Measurements from ENCODE around the gene PFKFB2.
"Not testable (repeated sequence)": the region's sequence is repeated elsewhere in the genome, so short reads cannot be mapped to it uniquely, and the experiment has no call there.

Gene PFKFB2

DNA sequence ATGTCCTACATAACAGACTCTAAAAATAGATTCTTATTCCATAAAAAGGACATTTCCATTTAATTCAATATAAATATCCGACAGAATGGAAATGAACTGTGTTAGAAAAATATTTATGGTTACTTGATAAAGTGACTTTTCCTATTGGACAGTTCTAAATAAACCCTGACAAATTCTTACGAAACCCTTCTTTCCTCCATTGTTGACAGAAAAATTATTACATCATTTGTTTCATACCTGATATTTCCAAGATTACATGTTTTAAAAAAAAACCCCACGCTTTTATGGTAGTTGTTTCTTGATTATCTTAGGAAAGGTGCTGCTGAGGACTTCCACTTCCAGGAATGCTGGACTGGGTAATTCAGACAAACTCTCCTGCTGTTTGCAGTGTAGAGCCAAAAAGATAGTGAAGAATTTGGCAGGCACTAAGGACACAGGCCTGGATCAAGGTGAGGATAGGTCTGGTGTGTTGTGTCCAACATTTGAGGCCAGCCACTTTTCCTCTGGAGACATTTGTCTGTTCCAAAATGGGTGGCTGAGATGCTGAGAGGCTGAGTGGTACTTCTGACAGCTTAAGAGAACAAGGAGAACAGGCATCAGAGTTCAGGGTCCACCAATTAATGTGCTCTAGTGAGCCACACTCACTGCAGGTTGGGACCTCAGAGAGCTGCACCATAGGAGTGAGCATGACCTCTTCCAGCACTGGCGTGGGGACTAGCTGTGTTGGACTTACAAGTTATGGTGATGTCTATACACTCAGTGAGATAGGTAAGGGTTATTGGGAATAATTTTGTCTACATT, 13.5 kb upstream of the PFKFB2 start:
- no peak for DNase-seq (ENCODE audit: low read depth in 2 of 2)

DNA sequence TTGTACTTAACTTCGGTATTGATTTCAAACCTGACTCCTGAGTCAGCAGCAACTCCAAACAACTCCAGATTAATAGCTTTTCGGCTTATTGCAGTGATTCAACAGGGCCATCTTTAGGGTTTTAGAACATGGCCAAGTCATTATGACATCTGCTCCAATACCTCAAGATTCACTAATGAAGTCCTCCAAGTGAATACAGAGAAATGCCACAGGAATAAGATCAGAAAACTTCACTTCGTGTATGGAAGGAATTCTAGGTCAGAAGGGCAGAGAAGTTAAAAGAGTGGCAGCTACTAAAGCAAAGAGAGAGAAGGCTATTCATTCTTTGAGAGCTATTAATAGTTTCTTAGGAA, 12.9 kb upstream of the PFKFB2 start:
- no peak for DNase-seq (ENCODE audit: low read depth in 2 of 2)

GRCh38 chr1:207041397-207041796, 11.7 kb upstream of the PFKFB2 start:
- DNase-seq (ENCODE audit: low read depth in 2 of 2) = not testable (repeated sequence)

DNA sequence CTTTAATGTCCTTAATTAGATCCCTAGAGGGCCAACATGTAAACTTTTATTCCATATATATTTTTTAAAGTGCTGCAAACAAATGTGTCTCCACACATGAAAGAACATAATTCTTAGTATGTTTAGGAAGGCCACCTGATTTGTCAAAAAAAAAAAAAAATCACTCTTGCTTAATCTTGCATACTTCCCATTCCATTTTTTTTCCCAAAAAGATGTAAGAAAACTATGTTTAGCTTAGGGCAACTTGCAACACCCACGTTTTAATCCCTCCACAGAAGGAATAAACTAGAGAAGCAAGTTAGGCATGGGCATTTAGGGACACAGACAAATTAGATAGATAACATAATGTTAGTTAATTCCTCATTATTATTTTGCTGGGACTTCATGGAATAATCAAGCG, 7.6 kb upstream of the PFKFB2 start:
- no peak for DNase-seq (ENCODE audit: low read depth in 2 of 2)

DNA sequence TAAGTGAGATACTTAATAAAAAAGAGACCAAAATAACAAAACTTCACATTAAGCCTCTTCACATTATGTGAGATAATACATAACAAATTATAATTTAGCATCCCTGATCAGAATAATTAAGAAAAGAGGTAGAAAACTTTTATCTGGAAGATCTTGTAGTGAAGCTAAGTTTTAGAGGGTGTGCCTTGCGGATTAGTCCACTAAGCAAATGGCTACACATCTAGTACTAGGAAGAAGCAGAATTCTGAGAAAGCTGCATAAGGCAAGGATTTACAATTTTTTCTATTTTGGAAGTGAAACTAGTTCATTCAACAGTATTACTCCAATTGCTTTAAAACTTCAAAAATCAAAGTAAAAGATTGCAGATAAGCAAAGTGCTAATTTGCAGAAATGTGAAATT, 5.6 kb upstream of the PFKFB2 start:
- DNase-seq (ENCODE audit: low read depth in 2 of 2) = no peak

DNA sequence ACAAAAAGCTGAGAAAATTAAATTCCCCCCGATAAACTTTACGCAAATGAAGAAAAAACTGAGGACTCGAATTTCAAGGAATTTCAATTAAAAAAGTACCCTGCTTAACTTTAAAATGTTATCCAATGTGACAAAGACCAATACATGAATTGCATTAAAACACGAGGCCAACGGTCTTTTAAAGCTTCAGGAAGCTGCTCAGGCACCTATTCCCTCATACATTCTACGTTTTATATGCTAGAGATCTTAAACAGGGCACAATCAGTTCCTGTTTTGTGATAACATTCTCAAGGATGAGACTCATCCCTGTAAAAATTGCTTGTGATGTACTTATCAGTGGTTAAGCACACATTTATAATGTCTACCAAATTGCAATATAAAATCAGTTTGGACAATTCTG, 5.0 kb upstream of the PFKFB2 start:
- no peak for DNase-seq (ENCODE audit: low read depth in 2 of 2)

GRCh38 chr1:207049054-207049453, 4.0 kb upstream of the PFKFB2 start:
- no peak for DNase-seq (ENCODE audit: low read depth in 2 of 2)

DNA sequence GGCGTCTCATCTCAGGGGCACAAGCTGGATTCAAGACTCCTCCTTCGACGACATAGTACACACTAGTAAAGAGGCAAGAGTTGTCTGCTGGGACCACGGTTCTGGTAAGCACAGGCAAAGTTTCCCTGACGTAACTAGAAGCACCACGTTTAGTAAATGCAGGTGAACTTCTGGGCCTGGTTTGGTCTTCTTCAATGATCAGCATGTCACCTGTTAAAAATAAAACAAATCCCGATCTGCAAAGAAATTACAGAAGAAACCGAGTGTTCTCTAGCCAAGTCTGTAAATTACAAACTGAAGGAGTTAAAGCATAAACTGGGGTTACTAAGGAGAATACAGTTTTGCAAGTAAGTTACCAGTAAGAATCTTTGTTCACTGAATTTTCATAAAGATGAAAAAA, 3.6 kb upstream of the PFKFB2 start:
- DNase-seq (ENCODE audit: low read depth in 2 of 2) = no peak

- peak in 1 of 2 experiments; percentile 30 for DNase-seq (ENCODE audit: low read depth in 2 of 2)
Observed at GRCh38 chr1:207049974-207050391, 3.1 kb upstream of the PFKFB2 start.

DNA sequence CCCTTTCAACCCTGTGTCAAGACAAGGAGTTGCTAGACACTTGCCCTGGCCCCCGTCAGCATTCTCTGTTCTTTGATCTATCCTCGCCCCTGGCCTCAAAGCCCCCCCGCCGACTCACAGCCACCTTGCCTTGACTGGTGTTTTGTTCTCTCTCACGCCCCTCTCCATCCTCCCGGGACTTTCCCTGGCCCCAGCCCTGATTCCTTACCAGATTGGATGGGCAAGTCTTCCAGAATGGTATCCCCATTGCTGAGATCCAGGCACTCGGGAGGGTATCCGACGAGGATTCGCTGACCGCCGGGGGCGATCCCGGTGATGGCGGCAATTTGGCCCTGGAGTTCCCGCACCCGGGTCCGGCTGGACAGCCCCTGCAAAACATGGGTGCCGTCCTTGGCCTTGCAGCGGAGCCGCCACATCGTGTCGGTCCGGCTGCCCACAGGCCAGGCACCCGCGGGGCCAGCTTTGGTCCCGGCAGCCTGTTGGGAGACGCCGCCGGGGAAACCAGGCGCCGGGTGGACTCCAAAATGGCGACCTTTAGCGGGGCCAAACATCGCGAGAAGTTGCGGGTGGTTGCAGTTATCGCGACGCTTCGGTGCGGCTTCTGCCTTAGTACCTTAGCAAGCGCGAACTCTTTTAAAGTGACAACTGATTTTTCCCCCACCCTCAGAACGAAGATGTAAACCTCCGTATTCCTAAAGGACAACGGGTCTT, 2.4 kb upstream of the PFKFB2 start:
- DNase-seq (ENCODE audit: low read depth in 2 of 2) = peak; percentile 77 to 88

GRCh38 chr1:207051191-207051943, 1.7 kb upstream of the PFKFB2 start, which contains the start of gene YOD1:
TSS of gene YOD1 (minus strand) at chr1:207051208. CDS start at chr1:207051030, 178 bp downstream.
- DNase-seq (ENCODE audit: low read depth in 2 of 2) = no peak

- no peak for DNase-seq (ENCODE audit: low read depth in 2 of 2)
Observed at GRCh38 chr1:207054491-207054890, 1.4 kb downstream of the PFKFB2 start.

GRCh38 chr1:207055386-207056001, 2.4 kb downstream of the PFKFB2 start:
- no peak for DNase-seq (ENCODE audit: low read depth in 2 of 2)

- DNase-seq (ENCODE audit: low read depth in 2 of 2) = no peak
Observed at GRCh38 chr1:207056673-207057072, 3.6 kb downstream of the PFKFB2 start.

- no peak for DNase-seq (ENCODE audit: low read depth in 2 of 2)
Observed at GRCh38 chr1:207058252-207058651, 5.2 kb downstream of the PFKFB2 start.

DNA sequence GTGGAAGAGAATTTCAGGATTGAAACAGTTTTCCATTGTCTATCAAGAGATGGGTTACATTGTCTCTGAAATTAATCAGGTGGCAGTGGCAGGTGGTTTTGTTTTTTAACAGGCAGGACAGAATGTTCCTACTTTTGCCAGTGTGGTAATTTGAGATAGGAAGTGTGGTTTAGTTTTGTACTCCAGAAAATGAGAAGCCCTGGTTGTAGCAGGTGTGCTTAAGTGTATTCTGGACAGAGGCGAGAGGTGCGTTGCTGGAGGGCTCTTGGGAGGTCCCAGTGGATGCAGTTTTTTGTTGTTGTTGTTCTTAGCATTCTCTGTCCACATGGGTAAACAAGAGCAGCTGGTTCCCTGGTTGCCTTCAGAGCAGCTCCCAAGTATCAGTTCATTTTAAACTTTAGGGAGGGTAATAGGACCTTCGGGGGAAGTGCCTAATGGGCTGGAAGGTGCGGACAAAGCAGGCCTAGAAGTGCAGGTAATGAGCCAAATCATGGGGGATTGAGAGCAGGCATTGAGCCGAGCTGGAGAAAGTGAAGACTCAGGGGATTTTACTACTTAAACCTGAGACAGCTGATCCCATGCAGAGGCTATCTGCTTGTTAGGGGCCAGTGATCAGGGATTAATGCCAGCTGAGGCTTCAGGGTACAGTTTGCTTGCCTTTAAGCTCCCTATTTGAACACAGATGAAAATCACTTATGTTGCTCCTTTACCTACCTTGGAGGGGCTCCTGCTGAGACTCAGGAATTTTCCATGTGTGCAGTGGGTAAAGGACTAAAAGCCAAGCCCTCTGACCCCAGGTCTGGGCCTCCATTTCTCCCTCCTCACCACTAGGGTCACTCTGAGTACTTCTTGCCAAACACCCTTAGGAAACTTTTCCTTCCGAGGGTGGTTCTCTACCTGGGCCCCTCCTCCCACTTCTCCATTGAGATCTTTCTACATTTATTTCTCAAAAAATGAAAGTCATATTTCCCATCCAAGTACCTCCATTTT, 6.1 kb downstream of the PFKFB2 start:
- DNase-seq (ENCODE audit: low read depth in 2 of 2) = no peak

GRCh38 chr1:207059881-207060280, 6.8 kb downstream of the PFKFB2 start:
- DNase-seq (ENCODE audit: low read depth in 2 of 2) = no peak

DNA sequence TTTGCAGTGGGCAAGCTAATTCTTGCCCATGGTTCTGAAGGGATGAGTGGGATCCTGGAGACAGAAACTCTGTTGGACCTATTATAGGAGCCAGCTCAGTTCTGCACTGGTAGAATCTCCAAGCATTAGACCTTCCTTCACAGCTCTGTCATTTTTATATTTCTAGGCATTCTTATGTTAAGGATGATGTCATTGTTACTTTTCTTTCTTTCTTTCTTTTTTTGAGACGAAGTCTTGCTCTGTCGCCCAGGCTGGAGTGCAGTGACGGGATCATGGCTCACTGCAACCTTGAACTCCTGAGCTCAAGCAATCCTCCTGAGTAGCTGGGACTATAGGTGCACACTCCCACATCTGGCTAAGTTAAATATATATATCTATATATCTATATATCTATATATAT, 7.5 kb downstream of the PFKFB2 start:
- no peak for DNase-seq (ENCODE audit: low read depth in 2 of 2)

DNA sequence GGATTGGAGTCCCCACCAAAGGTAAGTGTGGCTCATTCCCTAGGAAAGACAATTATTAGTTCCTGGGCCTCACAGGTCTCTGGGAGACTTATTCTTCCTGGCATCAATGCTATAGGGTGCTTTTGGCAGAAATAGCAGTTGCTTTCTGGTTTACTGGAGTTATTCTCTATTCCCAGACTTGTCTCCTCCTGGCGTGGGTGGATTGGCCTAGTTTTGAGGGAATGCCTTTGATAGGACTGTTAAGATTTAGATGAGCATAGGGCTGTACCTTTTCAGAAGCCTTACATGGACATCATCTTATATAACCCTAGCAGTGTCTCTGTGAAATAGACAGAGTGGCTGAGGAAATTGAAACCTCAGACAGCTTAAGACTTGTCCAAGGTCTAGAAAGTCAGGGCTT, 9.0 kb downstream of the PFKFB2 start:
- no peak for DNase-seq (ENCODE audit: low read depth in 2 of 2)

DNA sequence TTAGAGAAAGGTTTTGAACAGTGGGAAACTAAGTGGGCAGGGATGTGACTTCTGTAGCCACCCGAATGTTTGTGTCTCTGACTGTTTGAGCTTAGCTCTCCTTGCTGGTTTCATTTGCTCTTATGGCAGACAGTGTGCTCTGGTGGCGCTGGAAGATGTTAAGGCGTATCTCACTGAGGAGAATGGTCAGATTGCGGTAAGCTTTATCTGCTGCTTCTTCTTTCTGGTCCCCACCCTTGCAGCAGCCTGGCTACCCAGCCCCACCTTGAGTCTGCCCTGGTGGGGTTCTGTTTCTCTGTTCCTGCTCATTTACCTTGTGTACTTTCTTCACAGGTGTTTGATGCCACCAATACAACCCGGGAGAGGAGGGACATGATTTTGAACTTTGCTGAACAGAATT, 9.9 kb downstream of the PFKFB2 start:
- no peak for DNase-seq (ENCODE audit: low read depth in 2 of 2)

DNA sequence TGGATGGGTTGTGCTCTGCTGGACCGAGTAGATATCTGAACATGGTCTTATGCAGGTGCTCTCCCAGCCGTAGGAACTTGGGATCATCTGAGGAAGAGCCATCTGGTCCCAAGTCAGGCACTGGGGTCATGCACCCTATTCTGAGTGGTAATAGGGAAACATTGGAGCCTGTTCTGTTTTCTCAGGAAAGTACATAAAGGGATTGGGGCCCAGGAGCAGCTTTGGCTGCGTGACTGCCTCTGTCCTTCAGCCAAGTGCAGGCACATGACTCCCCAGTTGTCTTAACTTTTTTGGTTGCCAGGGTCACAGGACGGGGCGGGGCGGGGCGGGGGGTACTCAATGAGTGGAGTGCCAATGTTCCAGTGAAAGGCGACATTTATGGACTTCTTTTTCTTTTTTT, 11.5 kb downstream of the PFKFB2 start:
- DNase-seq (ENCODE audit: low read depth in 2 of 2) = no peak

All from stimulated activated CD4-positive, alpha-beta T cell treated with anti-CD3 and anti-CD28 coated beads, Interleukin-12 subunit alpha, Interleukin-12 subunit beta, amount 100 ng/mL, for 24 hours (primary cell).